Measurements from ENCODE around the gene MARCHF10. TPM values are rescaled to one million over a fixed set of nuclear protein-coding genes. Genes with fewer than 3 reads are reported as not detected.

Gene MARCHF10
- total RNA-seq, 1 donor from 2014 or later = not detected

DNA sequence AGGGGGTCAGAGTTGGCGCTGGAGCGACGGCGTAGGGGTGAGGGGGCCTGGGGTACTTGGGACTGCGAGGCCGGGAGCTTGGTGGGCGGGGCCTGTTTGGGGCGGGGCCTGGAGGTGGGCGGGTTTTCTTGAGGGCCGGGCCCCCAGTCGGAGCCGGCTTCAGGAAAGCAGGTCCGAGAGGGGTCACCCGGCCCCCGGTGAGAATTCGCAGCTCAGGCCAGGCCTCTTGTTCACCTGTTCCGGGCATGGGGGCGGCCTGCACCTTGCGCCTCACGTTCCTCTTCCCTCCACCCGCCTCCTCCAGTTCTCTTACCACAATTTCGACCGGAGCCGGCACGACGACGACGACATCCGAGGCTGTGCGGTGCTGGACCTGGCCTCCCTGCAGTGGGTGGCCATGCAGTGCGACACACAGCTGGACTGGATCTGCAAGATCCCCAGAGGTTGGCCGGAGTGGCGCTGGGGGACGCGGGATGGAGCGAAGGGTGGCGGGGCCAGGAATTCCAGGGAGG is 128.2 kb downstream of the MARCHF10 start:
- no peaks in the 10 kb centered on the region for H3K36me3 Mint-ChIP-seq
- DNase-seq (ENCODE audit: extremely low spot score, unreplicated experiment) = no peak
- H3K4me1 Mint-ChIP-seq (ENCODE audit: unreplicated experiment) = no peaks in the 10 kb centered on the region
- H3K9me3 Mint-ChIP-seq = no peaks in the 10 kb centered on the region
- no peak overlapping the region for H3K4me3 Mint-ChIP-seq
- no peaks in the 10 kb centered on the region for H3K27me3 Mint-ChIP-seq
- H3K27ac Mint-ChIP-seq = no peak overlapping the region
- TF ChIP-seq, protein P1, sequence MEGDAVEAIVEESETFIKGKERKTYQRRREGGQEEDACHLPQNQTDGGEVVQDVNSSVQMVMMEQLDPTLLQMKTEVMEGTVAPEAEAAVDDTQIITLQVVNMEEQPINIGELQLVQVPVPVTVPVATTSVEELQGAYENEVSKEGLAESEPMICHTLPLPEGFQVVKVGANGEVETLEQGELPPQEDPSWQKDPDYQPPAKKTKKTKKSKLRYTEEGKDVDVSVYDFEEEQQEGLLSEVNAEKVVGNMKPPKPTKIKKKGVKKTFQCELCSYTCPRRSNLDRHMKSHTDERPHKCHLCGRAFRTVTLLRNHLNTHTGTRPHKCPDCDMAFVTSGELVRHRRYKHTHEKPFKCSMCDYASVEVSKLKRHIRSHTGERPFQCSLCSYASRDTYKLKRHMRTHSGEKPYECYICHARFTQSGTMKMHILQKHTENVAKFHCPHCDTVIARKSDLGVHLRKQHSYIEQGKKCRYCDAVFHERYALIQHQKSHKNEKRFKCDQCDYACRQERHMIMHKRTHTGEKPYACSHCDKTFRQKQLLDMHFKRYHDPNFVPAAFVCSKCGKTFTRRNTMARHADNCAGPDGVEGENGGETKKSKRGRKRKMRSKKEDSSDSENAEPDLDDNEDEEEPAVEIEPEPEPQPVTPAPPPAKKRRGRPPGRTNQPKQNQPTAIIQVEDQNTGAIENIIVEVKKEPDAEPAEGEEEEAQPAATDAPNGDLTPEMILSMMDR (conservative IDR thresholded peaks at IDR 0.05) = no peak

DNA sequence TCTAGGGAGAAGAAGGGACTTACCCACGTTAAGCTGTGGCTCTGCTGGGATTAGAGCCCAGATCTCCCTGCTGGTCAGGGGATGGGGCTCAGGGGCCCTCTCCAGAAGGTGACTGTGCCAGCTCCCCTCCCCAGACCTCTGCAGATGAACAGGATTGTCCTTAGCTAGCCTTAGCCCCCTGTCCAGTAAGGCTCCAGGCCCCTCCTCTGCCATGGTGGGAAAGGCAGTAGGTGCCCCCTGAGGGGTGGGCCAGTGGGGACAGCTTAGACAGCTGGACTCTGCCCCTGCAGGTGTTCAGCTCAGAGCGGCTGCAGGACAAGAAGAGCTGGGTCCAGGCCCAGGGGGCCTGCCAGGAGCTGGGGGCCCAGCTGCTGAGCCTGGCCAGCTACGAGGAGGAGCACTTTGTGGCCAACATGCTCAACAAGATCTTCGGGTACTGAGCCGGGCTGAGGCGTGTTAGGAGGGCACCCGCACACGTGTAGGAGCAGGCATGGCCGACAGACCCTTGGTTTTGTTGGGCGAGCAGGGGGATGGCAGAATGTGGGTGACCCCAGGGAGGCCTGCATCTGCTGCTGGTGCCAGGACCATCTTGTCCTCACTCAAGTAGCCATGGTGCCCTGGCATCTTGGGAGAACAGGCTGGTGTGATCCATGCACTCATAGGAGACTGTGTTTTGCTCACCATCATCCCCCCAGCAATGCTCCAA is 129.7 kb downstream of the MARCHF10 start:
- Mint-ChIP-seq H3K27ac (no peak overlapping the region), H3K4me1 (ENCODE audit: unreplicated experiment) (no peaks in the 10 kb centered on the region), H3K4me3 (no peak overlapping the region), H3K36me3 (no peaks in the 10 kb centered on the region), H3K27me3 (no peaks in the 10 kb centered on the region), H3K9me3 (no peaks in the 10 kb centered on the region)
- DNase-seq (ENCODE audit: extremely low spot score, unreplicated experiment) = no peak
- TF ChIP-seq, protein P1 (conservative IDR thresholded peaks at IDR 0.05) = no peak

DNA sequence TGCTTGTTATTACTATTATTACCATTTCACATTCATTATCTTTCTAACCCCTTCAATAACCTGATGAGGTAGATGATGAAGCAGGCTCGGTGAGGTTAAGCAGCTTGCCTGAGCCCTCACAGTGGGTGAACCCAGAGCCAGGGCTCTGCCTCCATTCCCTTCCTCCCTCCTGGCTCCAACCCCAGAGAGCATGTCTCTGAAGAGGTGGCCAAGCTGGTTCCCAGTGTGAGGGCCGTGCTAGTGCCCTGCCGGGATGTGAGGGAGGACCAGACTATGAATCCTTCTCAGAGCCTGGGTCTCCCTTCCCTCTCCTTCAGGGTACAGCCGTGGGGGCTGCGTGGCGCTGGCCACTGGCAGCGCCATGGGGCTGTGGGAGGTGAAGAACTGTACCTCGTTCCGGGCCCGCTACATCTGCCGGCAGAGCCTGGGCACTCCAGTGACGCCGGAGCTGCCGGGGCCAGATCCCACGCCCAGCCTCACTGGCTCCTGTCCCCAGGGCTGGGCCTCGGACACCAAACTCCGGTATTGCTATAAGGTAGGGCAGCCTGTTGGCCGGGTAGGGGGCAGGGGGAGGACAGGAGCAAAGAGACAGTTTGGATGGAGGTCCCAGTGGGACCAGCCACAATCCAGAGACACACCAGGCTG is 131.0 kb downstream of the MARCHF10 start:
- H3K4me1 Mint-ChIP-seq (ENCODE audit: unreplicated experiment) = peaks cover 3% of the 10 kb centered on the region
- no peak overlapping the region for H3K27ac Mint-ChIP-seq
- H3K27me3 Mint-ChIP-seq = no peaks in the 10 kb centered on the region
- DNase-seq (ENCODE audit: extremely low spot score, unreplicated experiment) = no peak
- H3K36me3 Mint-ChIP-seq = no peaks in the 10 kb centered on the region
- TF ChIP-seq, protein P1 (conservative IDR thresholded peaks at IDR 0.05) = no peak
- no peak overlapping the region for H3K4me3 Mint-ChIP-seq
- no peaks in the 10 kb centered on the region for H3K9me3 Mint-ChIP-seq

DNA sequence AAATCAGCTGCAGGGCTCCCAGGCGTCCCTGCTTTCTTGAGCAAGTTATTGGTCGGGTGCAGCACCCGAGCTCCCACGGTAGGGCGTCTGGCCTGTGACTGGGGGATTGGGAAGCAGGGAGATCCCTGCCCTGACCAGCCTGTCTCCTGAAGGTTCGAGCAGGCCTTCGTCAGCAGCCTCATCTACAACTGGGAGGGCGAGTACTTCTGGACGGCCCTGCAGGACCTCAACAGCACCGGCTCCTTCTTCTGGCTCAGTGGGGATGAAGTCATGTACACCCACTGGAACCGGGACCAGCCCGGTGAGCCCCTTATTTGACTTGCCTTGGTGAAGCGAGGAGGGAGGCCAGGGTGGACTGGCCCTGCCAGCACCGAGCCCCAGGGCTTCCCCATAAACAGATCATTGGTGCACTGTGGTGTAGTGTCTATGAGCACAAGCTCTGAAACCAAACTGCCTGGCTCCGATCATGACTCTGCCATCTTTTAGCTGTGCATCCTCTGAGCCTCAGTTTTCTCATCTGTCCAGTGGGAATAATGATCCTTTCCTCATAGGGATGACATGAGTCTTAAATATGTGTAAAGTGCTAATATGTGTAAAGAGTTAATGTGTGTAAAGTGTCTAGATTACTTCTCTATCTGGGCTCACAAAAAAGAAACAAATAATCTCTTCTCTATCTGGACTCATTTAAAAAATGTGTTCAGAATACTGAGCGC is 131.7 kb downstream of the MARCHF10 start:
- no peaks in the 10 kb centered on the region for H3K36me3 Mint-ChIP-seq
- H3K4me1 Mint-ChIP-seq (ENCODE audit: unreplicated experiment) = peaks cover 6% of the 10 kb centered on the region
- H3K27ac Mint-ChIP-seq = no peak overlapping the region
- DNase-seq (ENCODE audit: extremely low spot score, unreplicated experiment) = no peak
- no peaks in the 10 kb centered on the region for H3K27me3 Mint-ChIP-seq
- TF ChIP-seq, protein P1 (conservative IDR thresholded peaks at IDR 0.05) = no peak
- no peak overlapping the region for H3K4me3 Mint-ChIP-seq
- no peaks in the 10 kb centered on the region for H3K9me3 Mint-ChIP-seq

DNA sequence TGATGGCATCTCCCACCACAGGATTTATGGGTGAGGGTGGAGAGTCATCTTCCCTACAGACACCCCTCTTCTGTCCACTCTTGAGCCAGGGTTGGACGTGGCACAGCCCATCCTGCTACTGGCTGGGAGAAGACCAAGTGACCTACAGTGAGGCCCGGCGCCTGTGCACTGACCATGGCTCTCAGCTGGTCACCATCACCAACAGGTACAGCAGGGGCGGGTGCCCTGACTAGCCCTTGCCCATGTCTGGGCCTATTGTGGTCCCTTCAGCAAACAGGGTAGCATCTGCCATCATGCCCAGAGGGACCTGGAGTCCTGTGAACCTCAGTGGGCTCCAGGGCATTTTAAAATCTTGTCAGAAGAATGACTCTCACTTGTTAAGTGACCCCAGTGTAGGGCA is 132.4 kb downstream of the MARCHF10 start:
- H3K4me1 Mint-ChIP-seq (ENCODE audit: unreplicated experiment) = peaks cover 6% of the 10 kb centered on the region
- H3K36me3 Mint-ChIP-seq = no peaks in the 10 kb centered on the region
- H3K4me3 Mint-ChIP-seq = no peak overlapping the region
- H3K27me3 Mint-ChIP-seq = no peaks in the 10 kb centered on the region
- H3K27ac Mint-ChIP-seq = no peak overlapping the region
- TF ChIP-seq, protein P1 (conservative IDR thresholded peaks at IDR 0.05) = no peak
- no peaks in the 10 kb centered on the region for H3K9me3 Mint-ChIP-seq
- no peak for DNase-seq (ENCODE audit: extremely low spot score, unreplicated experiment)

All from type B pancreatic cell (in vitro differentiated cells).